Mesendoderm (in vitro differentiated cells): ENCODE measurements around the gene SERTAD2. TPM values are rescaled to one million over a fixed set of nuclear protein-coding genes. Genes with fewer than 3 reads are reported as not detected.

Source experiments
- DNase-seq: peaks from one replicate; pipeline ENCODE4 v3.0.0; 2013
- H2AK5ac ChIP-seq: 2 replicates; pipeline ENCODE4 v1.6.1; 2013; ENCODE audit warnings: low read length, inconsistent platforms
- H2BK120ac ChIP-seq: 2 replicates; pipeline ENCODE4 v1.6.1; 2013; ENCODE audit warnings: low read depth, mild to moderate bottlenecking, low read length, moderate library complexity, mixed read lengths
- H2BK15ac ChIP-seq: replicated peaks from 2 replicates; pipeline ENCODE4 v1.6.1; 2013; ENCODE audit warnings: low read depth, mild to moderate bottlenecking, moderate library complexity
- H2BK5ac ChIP-seq: 2 replicates; pipeline ENCODE4 v1.6.1; 2013; ENCODE audit warnings: low read length, inconsistent platforms
- H3K18ac ChIP-seq: 2 replicates; pipeline ENCODE4 v1.6.1; 2013; ENCODE audit warnings: mild to moderate bottlenecking, low read length, mixed read lengths
- H3K23ac ChIP-seq: one replicate; pipeline ENCODE4 v1.6.1; 2013; ENCODE audit warnings: low read length
- H3K27ac ChIP-seq: 2 replicates; pipeline ENCODE4 v1.5.1; 2013; ENCODE audit warnings: low read depth, mild to moderate bottlenecking, inconsistent platforms, low read length, moderate library complexity
- H3K27me3 ChIP-seq: 2 replicates; pipeline ENCODE4 v1.6.1; 2013; ENCODE audit warnings: low read length, control low read depth, mild to moderate bottlenecking, inconsistent platforms; ENCODE audit not compliant: insufficient read depth, poor library complexity
- H3K36me3 ChIP-seq: 2 replicates; pipeline ENCODE4 v1.6.1; 2013; ENCODE audit warnings: low read length, inconsistent platforms; ENCODE audit not compliant: control insufficient read depth, insufficient read depth
- H3K4ac ChIP-seq: one replicate; pipeline ENCODE4 v1.6.1; 2013; ENCODE audit warnings: low read depth, mild to moderate bottlenecking, low read length, moderate library complexity
- H3K4me1 ChIP-seq: 2 replicates; pipeline ENCODE4 v1.6.1; 2013; ENCODE audit warnings: low read depth, low read length, inconsistent platforms; ENCODE audit not compliant: control insufficient read depth
- H3K4me2 ChIP-seq: 2 replicates; pipeline ENCODE4 v1.6.1; 2013; ENCODE audit warnings: low read length
- H3K4me3 ChIP-seq: 2 replicates; pipeline ENCODE4 v1.5.1; 2013; ENCODE audit warnings: mild to moderate bottlenecking, low read length
- H3K56ac ChIP-seq: one replicate; pipeline ENCODE4 v1.6.1; 2013; ENCODE audit warnings: low read length
- H3K79me1 ChIP-seq: 2 replicates; pipeline ENCODE4 v1.6.1; 2013; ENCODE audit warnings: low read length, inconsistent platforms
- H3K79me2 ChIP-seq: 2 replicates; pipeline ENCODE4 v1.6.1; 2013; ENCODE audit warnings: mild to moderate bottlenecking, low read length; ENCODE audit not compliant: control insufficient read depth, insufficient read depth
- H3K9ac ChIP-seq: 2 replicates; pipeline ENCODE4 v1.6.1; 2013; ENCODE audit warnings: low read length, inconsistent platforms
- H4K5ac ChIP-seq: one replicate; pipeline ENCODE4 v1.6.1; 2013; ENCODE audit warnings: low read length
- H4K8ac ChIP-seq: one replicate; pipeline ENCODE4 v1.6.1; 2013; ENCODE audit warnings: low read depth, mild to moderate bottlenecking, control low read depth, low read length, moderate library complexity
- WGBS: extraction: QIAGEN DNeasy Blood & Tissue Kit; methylation state at CpG from one replicate; pipeline ENCODE4 v1.1.7; 2013; ENCODE audit warnings: low lambda C conversion rate, missing lambda C conversion rate; ENCODE audit not compliant: insufficient coverage; ENCODE audit errors: extremely low coverage; 5-methylcytosine and 5-hydroxymethylcytosine counted together
- polyA plus RNA-seq, 2 experiments: library from polyadenylated mRNA; stranded (reverse); fragments of 200-250 nt; gene quantifications; one replicate each; pipeline ENCODE4 v1.2.3, GENCODE V29; 2013

Gene SERTAD2
- polyA plus RNA-seq (2013, experiment 1 of 2) = 9.4 TPM
- 9.0 TPM for polyA plus RNA-seq (2013, experiment 2 of 2)

DNA sequence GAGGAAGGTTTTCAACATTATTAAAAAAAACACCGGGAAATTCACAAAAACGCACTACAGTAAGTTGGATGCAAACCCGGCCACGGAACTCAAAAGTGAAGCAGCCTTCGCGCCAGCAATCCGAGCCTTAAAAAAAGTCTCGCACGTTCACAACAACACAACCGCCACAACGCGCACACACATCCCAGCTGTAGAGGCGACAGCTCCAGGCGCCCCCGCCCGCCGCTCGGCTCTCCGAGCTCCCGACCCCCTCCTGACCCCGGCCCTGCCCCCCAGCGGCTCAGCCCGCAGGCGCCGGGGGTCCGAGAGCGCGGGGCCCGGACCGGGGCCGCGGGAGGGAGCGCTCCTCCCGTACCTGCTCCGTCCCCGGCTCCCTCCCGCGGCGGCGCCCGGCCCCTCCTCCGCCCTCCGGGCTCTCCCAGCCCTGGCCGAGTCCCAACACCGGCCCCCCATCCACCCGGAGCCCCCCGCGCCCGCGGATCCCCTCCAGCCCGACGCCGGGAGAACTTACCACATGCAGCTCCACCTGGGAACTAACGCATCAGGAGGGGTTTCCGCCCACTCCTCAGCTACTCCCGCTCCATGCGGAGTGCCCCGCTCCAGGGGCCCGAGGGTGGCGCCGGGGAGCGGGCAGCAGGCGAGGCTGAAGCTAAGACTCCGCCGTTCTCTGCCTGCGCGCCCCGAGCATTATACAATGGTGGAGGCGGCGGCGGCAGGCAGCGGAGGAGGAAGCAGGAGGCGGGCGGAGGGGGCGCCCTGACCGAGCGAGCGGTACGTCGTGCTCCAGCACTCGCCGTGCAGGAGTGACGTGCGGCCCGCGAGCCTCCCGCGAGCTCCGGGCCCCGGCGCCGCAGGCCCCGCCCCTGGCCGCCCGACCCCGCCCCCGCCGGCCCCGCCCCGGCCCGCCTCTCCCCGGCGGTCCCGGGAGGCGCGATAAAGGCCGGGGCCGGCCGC lies at the start of gene SERTAD2:
Gene SERTAD2 (minus strand): TSS at position 805 of the 954 bp plus-strand sequence. CDS start 17,042 bp downstream, outside the sequence.
- peaks cover 11% of the 10 kb centered on the region for H3K4me1 ChIP-seq

DNA sequence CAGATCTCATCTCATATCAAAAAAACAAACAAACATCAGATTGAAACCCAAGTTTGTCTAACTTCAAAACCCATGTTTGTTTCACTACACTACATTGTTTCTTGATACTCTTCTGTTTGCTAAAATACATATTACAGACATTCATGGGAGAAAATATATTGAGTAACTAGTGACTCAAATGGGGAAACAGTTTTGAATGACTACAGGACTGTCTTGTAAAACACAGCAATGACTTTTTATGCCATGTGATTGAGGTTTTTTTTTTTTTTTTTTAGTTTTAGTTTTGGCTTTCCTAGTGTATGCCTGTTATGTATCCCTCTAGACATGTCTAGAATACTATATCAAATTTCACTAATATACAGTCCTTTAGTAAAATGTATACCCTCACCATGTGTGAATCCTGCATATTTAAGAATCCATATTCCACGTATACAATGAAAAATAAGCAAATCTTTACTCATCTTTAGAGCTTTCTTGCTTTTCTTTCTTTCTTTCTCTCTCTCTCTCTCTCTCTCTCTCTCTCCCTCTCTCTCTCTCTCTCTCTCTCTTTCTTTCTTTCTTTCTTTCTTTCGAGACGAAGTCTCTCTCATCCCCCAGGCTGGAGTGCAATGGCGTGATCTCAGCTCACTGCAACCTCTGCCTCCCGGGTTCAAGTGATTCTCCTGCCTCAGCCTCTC lies 46.6 kb upstream of the SERTAD2 start:
- Histone ChIP-seq H3K4ac (no peak overlapping the region), H3K79me2 (no peaks in the 10 kb centered on the region), H3K56ac (no peak overlapping the region), H3K18ac (no peak overlapping the region), H3K23ac (no peak overlapping the region), H2BK120ac (no peak overlapping the region), H3K79me1 (no peaks in the 10 kb centered on the region), H3K9ac (no peak overlapping the region), H4K5ac (no peak overlapping the region), H3K36me3 (no peaks in the 10 kb centered on the region), H3K4me2 (no peak overlapping the region), H2BK15ac (no peak overlapping the region), H3K27me3 (no peaks in the 10 kb centered on the region), H2BK5ac (no peak overlapping the region), H3K4me3 (no peak overlapping the region), H4K8ac (no peak overlapping the region), H2AK5ac (no peak overlapping the region), H3K27ac (no peak overlapping the region), H3K4me1 (peaks cover 11% of the 10 kb centered on the region)
- no peak for DNase-seq
- no CpG with 5 or more reads among the region's 5 CpGs for WGBS

More for the DNA sequence above, at the start of gene SERTAD2:
- Histone ChIP-seq H3K18ac (peak within 1 kb of the TSS; percentile 95), H3K4ac (peak within 1 kb of the TSS; percentile 75), H3K79me1 (peaks cover 9% of the 10 kb centered on the region), H2AK5ac (no peak within 1 kb of the TSS), H3K27me3 (no peaks in the 10 kb centered on the region), H2BK15ac (no peak within 1 kb of the TSS), H4K5ac (no peak within 1 kb of the TSS), H3K79me2 (peaks cover 28% of the 10 kb centered on the region), H3K9ac (peak within 1 kb of the TSS; percentile 86), H2BK5ac (peak within 1 kb of the TSS; percentile 59), H3K4me2 (peak within 1 kb of the TSS; percentile 87), H4K8ac (no peak within 1 kb of the TSS), H2BK120ac (peak within 1 kb of the TSS; percentile 95), H3K56ac (peak within 1 kb of the TSS; percentile 92), H3K36me3 (no peaks in the 10 kb centered on the region), H3K23ac (peak within 1 kb of the TSS; percentile 91), H3K27ac (peak within 1 kb of the TSS; percentile 100), H3K4me3 (peak within 1 kb of the TSS; percentile 68)
- DNase-seq = peak; percentile 87
- no CpG with 5 or more reads among the region's 109 CpGs for WGBS

DNA sequence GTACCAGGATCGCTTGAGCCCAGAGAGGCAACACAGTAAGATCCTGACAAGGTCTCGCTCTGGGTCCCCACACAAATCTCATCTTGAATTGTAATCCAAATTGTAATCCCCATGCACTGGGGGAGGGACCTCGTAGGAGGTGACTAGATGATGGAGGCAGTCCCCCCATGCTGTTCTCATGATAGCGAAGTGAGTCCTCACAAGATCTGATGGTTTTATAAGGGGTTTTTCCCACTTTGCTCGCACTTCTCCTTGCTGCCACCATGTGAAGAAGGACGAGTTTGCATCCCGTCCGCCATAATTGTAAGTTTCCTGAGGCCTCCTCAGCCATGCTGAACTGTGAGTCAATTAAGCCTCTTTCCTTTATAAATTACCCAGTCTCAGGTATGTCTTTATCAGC lies 46.0 kb upstream of the SERTAD2 start:
- H2BK5ac ChIP-seq = no peak overlapping the region
- peaks cover 11% of the 10 kb centered on the region for H3K4me1 ChIP-seq
- no peaks in the 10 kb centered on the region for H3K36me3 ChIP-seq
- H3K27me3 ChIP-seq = no peaks in the 10 kb centered on the region
- no peak overlapping the region for H3K4me3 ChIP-seq
- no peak overlapping the region for H4K8ac ChIP-seq
- H3K9ac ChIP-seq = no peak overlapping the region
- H3K56ac ChIP-seq = no peak overlapping the region
- H2BK120ac ChIP-seq = no peak overlapping the region
- no peaks in the 10 kb centered on the region for H3K79me2 ChIP-seq
- no peak overlapping the region for H3K4ac ChIP-seq
- H2AK5ac ChIP-seq = no peak overlapping the region
- H3K23ac ChIP-seq = no peak overlapping the region
- H3K79me1 ChIP-seq = no peaks in the 10 kb centered on the region
- no peak overlapping the region for H3K4me2 ChIP-seq
- H4K5ac ChIP-seq = no peak overlapping the region
- H3K18ac ChIP-seq = no peak overlapping the region
- no CpG with 5 or more reads among the region's 8 CpGs for WGBS
- no peak overlapping the region for H3K27ac ChIP-seq
- DNase-seq = peak; percentile 76
- no peak overlapping the region for H2BK15ac ChIP-seq

DNA sequence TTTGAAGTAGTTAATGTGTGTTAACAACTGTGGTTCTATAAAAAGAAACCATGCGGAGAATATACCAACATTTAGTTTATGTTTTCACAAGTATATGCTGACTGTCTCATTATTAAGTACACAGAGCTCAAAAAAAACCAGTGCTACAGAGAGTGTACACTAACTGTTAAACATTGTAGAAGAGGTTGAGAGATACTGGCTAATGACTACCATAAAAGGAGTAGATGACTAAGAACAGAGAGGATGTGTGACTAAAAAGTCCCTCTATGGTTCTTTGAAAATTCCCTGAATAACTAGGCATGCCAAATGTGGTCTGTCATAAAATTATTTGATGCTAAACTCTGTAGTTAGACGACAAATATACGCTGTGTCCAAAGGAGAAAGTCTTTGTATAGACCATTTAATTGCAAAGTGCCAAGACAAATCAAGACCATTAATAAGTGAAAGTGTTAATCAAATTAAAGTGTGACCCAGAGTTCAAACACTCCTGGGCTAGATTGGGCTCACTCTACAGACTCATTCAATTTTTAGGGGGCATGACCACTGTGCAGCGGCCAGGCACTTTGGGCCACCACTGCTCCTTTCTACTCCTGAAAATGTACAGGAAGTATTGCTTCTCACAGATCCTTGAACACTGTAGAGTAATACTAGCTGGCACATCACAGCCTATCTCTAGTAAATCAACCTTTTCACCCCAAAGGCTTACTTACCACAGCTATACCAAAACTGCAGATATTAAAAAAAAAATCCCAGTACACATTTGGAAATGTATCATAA lies 45.1 kb upstream of the SERTAD2 start:
- no peak overlapping the region for H3K4me2 ChIP-seq
- no peaks in the 10 kb centered on the region for H3K79me1 ChIP-seq
- H3K56ac ChIP-seq = no peak overlapping the region
- H3K4ac ChIP-seq = no peak overlapping the region
- no peak overlapping the region for H3K23ac ChIP-seq
- peaks cover 11% of the 10 kb centered on the region for H3K4me1 ChIP-seq
- no peaks in the 10 kb centered on the region for H3K27me3 ChIP-seq
- WGBS = no CpG with 5 or more reads among the region's 4 CpGs
- H3K9ac ChIP-seq = no peak overlapping the region
- H4K8ac ChIP-seq = no peak overlapping the region
- no peak for DNase-seq
- peak overlapping the region; percentile 60 for H3K18ac ChIP-seq
- H3K79me2 ChIP-seq = no peaks in the 10 kb centered on the region
- no peak overlapping the region for H4K5ac ChIP-seq
- no peak overlapping the region for H2BK120ac ChIP-seq
- H2AK5ac ChIP-seq = no peak overlapping the region
- no peak overlapping the region for H3K27ac ChIP-seq
- H2BK15ac ChIP-seq = no peak overlapping the region
- H3K36me3 ChIP-seq = no peaks in the 10 kb centered on the region
- no peak overlapping the region for H3K4me3 ChIP-seq
- no peak overlapping the region for H2BK5ac ChIP-seq

GRCh38 chr2:64698177-64698643 lies 44.5 kb upstream of the SERTAD2 start:
- H3K79me2 ChIP-seq = no peaks in the 10 kb centered on the region
- no peak overlapping the region for H3K27ac ChIP-seq
- DNase-seq = no peak
- no peaks in the 10 kb centered on the region for H3K36me3 ChIP-seq
- no peak overlapping the region for H3K4me3 ChIP-seq
- no peak overlapping the region for H3K56ac ChIP-seq
- 100% methylated on average over 1 of the region's 2 CpGs for WGBS
- H2BK5ac ChIP-seq = no peak overlapping the region
- H4K8ac ChIP-seq = no peak overlapping the region
- peaks cover 11% of the 10 kb centered on the region for H3K4me1 ChIP-seq
- H2BK15ac ChIP-seq = no peak overlapping the region
- no peak overlapping the region for H2BK120ac ChIP-seq
- no peak overlapping the region for H3K4ac ChIP-seq
- H3K4me2 ChIP-seq = no peak overlapping the region
- no peak overlapping the region for H4K5ac ChIP-seq
- no peaks in the 10 kb centered on the region for H3K27me3 ChIP-seq
- no peak overlapping the region for H3K23ac ChIP-seq
- no peaks in the 10 kb centered on the region for H3K79me1 ChIP-seq
- H3K18ac ChIP-seq = no peak overlapping the region
- no peak overlapping the region for H2AK5ac ChIP-seq
- H3K9ac ChIP-seq = no peak overlapping the region
